Femur (tissue), 1 donor: ENCODE results near the gene BAIAP3.
A peak's percentile ranks its signal among the peaks of the same experiment; 100 is the strongest.

Experiments
- DNase-seq: peaks from one replicate; pipeline ENCODE4 v3.0.0-alpha.2; 2017

Gene BAIAP3

GRCh38 chr16:1333854-1334700 lies 632 bp downstream of the BAIAP3 start:
- no peak for DNase-seq

GRCh38 chr16:1334739-1335138 lies 1.3 kb downstream of the BAIAP3 start:
- no peak for DNase-seq

GRCh38 chr16:1335211-1335971 lies 1.9 kb downstream of the BAIAP3 start:
- no peak for DNase-seq

GRCh38 chr16:1335996-1336395 lies 2.6 kb downstream of the BAIAP3 start:
- DNase-seq, result no peak

- no peak for DNase-seq
Measured at GRCh38 chr16:1336619-1337018, 3.2 kb downstream of the BAIAP3 start.

GRCh38 chr16:1337486-1337885 lies 4.0 kb downstream of the BAIAP3 start:
- DNase-seq, result no peak

- no peak for DNase-seq
Measured at GRCh38 chr16:1338119-1338730, 4.8 kb downstream of the BAIAP3 start.

- no peak for DNase-seq
Measured at GRCh38 chr16:1338855-1339675, 5.6 kb downstream of the BAIAP3 start.

- DNase-seq, result no peak
Measured at GRCh38 chr16:1340730-1341494, 7.5 kb downstream of the BAIAP3 start.

GRCh38 chr16:1341495-1342420 lies 8.3 kb downstream of the BAIAP3 start:
- DNase-seq, result no peak

- DNase-seq, result peak; percentile 92
Measured at GRCh38 chr16:1342526-1343427, 9.3 kb downstream of the BAIAP3 start.

- DNase-seq, result no peak
Measured at GRCh38 chr16:1343428-1344242, 10.2 kb downstream of the BAIAP3 start.

GRCh38 chr16:1344499-1344898 lies 11.1 kb downstream of the BAIAP3 start:
- DNase-seq, result no peak

- no peak for DNase-seq
Measured at GRCh38 chr16:1345087-1345486, 11.6 kb downstream of the BAIAP3 start.

GRCh38 chr16:1345651-1346421 lies 12.4 kb downstream of the BAIAP3 start:
- DNase-seq, result no peak

- no peak for DNase-seq
Measured at GRCh38 chr16:1346422-1347285, 13.2 kb downstream of the BAIAP3 start.

GRCh38 chr16:1347286-1347855 lies 13.9 kb downstream of the BAIAP3 start:
- DNase-seq, result no peak
